Hepatocyte (in vitro differentiated cells): ENCODE data around the gene ABHD16B. TPM values are rescaled to one million over a fixed set of nuclear protein-coding genes. Genes with fewer than 3 reads are reported as not detected.
A peak's percentile ranks its signal among the peaks of the same experiment; 100 is the strongest.

Experiments
- DNase-seq: peaks from one replicate; pipeline ENCODE4 v3.0.0-alpha.2; 2016; ENCODE audit warnings: low spot score
- H2AFZ ChIP-seq: fragments of 200-600 bp; sonication (generic); 2 replicates; pipeline ENCODE4 v1.6.0; 2016; ENCODE audit warnings: antibody characterized with exemption, mild to moderate bottlenecking
- H3K27ac ChIP-seq: fragments of 200-600 bp; sonication (generic); 2 replicates; pipeline ENCODE4 v1.5.1; 2016; ENCODE audit warnings: mild to moderate bottlenecking
- H3K27me3 ChIP-seq: fragments of 200-600 bp; sonication (generic); 2 replicates; pipeline ENCODE4 v1.6.1; 2016
- H3K36me3 ChIP-seq: fragments of 200-600 bp; sonication (generic); replicated peaks from 2 replicates; pipeline ENCODE4 v1.5.1; 2016; ENCODE audit warnings: low read depth; ENCODE audit not compliant: insufficient read depth
- H3K4me1 ChIP-seq: fragments of 200-600 bp; sonication (generic); 2 replicates; pipeline ENCODE4 v1.5.1; 2016; ENCODE audit warnings: mild to moderate bottlenecking, moderate library complexity; ENCODE audit not compliant: insufficient read depth
- H3K4me2 ChIP-seq: fragments of 200-600 bp; sonication (generic); 2 replicates; pipeline ENCODE4 v1.6.0; 2016
- H3K4me3 ChIP-seq: fragments of 200-600 bp; sonication (generic); 2 replicates; pipeline ENCODE4 v1.5.1; 2016; ENCODE audit warnings: mild to moderate bottlenecking
- H3K79me2 ChIP-seq: fragments of 200-600 bp; sonication (generic); 2 replicates; pipeline ENCODE4 v1.6.0; 2017; ENCODE audit warnings: mild to moderate bottlenecking
- H3K9me2 ChIP-seq: fragments of 200-600 bp; sonication (generic); replicated peaks from 2 replicates; pipeline ENCODE4 v1.6.0; 2017; ENCODE audit warnings: mild to moderate bottlenecking; ENCODE audit not compliant: insufficient read depth
- H3K9me3 ChIP-seq: fragments of 200-600 bp; sonication (generic); 2 replicates; pipeline ENCODE4 v1.5.1; 2016; ENCODE audit warnings: low read depth, mild to moderate bottlenecking
- H4K20me1 ChIP-seq: fragments of 200-600 bp; sonication (generic); 2 replicates; pipeline ENCODE4 v1.6.0; 2016; ENCODE audit warnings: mild to moderate bottlenecking; ENCODE audit not compliant: insufficient read depth, poor library complexity, severe bottlenecking
- EZH2 ChIP-seq: fragments of 200-600 bp; sonication (generic); IDR thresholded peaks from 2 replicates; pipeline ENCODE4 v1.6.1; 2016; ENCODE audit warnings: antibody characterized with exemption, mild to moderate bottlenecking, borderline replicate concordance
- EZH2phosphoT487 ChIP-seq: fragments of 200-600 bp; sonication (generic); IDR thresholded peaks from one replicate; pipeline ENCODE4 v1.6.1; 2018; ENCODE audit warnings: antibody characterized with exemption, mild to moderate bottlenecking, low read depth, moderate library complexity; ENCODE audit not compliant: unreplicated experiment, severe bottlenecking
- WGBS: methylation state at CpG from one replicate; pipeline ENCODE4 v1.1.6; 2016; ENCODE audit warnings: low lambda C conversion rate; ENCODE audit errors: missing lambda C conversion rate; 5-methylcytosine and 5-hydroxymethylcytosine counted together
- polyA plus RNA-seq: library from polyadenylated mRNA; unstranded; fragments of >200 nt; fragmentation: Nextera tagmentation; extraction: Ambion mirVana; gene quantifications from 2 replicates; pipeline ENCODE4 v1.2.1, GENCODE V29; 2016
- total RNA-seq: library from RNA; depleted of rRNA; stranded (reverse); fragments of >200 nt; gene quantifications from 2 replicates; pipeline ENCODE4 v1.2.3, GENCODE V29; 2014
- TF ChIP-seq, protein P1 (sequence below): fragments of 200-600 bp; sonication (generic); IDR thresholded peaks from 2 replicates; pipeline ENCODE4 v1.5.1; 2016; ENCODE audit warnings: antibody characterized with exemption, mild to moderate bottlenecking; ENCODE audit not compliant: poor library complexity

The ABHD16B gene
- total and polyA plus RNA-seq, 2 experiments from 2014 or later = 0.68 TPM; not detected in 1

DNA sequence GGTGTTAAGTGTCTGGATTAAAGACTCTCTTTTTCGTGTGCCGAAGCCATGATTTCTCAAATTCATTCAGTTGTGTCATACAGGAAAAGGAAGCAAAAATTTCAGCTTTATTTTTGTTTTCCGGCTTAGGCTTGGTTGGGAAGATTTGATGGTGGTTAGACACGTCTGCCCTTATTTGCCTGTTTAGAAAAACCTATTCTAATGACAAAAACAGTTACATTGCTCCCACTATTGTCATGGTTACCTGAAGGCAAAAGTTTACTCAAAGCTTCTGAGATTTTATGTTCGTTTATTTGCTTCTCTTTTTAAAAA lies 34.6 kb downstream of the ABHD16B start:
- Histone ChIP-seq H3K9me2 (no peaks in the 10 kb centered on the region), H3K79me2 (peaks cover 54% of the 10 kb centered on the region), H2AFZ (no peak overlapping the region), H4K20me1 (peaks cover 53% of the 10 kb centered on the region), H3K27me3 (no peaks in the 10 kb centered on the region), H3K36me3 (no peaks in the 10 kb centered on the region), H3K4me1 (peaks cover 14% of the 10 kb centered on the region), H3K4me3 (peak overlapping the region; percentile 37), H3K4me2 (peak overlapping the region; percentile 79), H3K27ac (peak overlapping the region; percentile 86), H3K9me3 (no peaks in the 10 kb centered on the region)
- TF ChIP-seq EZH2 = no peak
- no peak for TF ChIP-seq EZH2phosphoT487
- TF ChIP-seq, protein P1, sequence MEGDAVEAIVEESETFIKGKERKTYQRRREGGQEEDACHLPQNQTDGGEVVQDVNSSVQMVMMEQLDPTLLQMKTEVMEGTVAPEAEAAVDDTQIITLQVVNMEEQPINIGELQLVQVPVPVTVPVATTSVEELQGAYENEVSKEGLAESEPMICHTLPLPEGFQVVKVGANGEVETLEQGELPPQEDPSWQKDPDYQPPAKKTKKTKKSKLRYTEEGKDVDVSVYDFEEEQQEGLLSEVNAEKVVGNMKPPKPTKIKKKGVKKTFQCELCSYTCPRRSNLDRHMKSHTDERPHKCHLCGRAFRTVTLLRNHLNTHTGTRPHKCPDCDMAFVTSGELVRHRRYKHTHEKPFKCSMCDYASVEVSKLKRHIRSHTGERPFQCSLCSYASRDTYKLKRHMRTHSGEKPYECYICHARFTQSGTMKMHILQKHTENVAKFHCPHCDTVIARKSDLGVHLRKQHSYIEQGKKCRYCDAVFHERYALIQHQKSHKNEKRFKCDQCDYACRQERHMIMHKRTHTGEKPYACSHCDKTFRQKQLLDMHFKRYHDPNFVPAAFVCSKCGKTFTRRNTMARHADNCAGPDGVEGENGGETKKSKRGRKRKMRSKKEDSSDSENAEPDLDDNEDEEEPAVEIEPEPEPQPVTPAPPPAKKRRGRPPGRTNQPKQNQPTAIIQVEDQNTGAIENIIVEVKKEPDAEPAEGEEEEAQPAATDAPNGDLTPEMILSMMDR = no peak
- WGBS = 7% methylated on average over 5 of the region's 5 CpGs
- DNase-seq = no peak

DNA sequence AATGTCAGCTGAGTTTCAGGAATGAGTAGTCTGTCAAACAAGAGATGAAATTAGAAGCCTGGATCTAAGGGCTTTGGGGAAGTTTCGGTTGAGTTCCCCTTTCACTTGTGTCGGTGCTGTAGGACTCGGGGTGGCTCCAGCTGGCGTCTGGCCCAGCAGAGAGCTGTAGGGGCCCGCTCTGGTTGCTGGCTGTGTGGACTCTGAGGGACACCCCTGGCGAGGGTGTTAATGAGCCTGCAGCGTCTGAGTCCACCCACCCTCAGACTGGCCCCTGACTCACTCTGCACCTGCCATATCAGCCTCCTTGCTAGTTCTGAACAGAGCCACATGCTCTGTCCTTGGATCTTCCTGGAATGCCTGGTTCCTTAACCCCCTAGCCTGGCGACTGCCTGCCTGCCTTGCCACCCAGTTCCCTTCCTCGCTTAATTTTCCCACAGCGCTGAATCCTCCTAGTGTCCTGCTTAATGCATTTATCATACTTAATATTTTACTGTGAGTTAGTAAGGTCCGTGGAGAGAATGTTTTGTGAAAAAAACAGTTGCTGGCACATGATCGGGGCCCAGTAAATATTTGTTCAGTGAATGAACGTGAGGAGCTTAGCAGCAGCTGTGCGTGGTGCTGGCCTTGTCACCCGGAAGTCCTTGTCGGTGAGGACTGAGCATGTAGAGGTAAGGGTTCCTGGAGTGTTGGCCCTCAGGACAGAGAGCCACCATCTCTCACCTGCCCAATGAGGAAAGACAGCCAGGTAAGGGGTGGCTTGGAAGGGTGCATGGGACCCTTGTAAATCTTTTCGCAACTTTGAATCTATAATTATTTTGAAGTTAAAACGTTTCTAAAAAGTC lies 35.2 kb downstream of the ABHD16B start:
- DNase-seq = peak; percentile 73
- Histone ChIP-seq H3K27me3 (no peaks in the 10 kb centered on the region), H3K9me2 (no peaks in the 10 kb centered on the region), H3K4me2 (peak overlapping the region; percentile 79), H3K27ac (peak overlapping the region; percentile 86), H3K9me3 (no peaks in the 10 kb centered on the region), H4K20me1 (peaks cover 59% of the 10 kb centered on the region), H3K36me3 (no peaks in the 10 kb centered on the region), H2AFZ (no peak overlapping the region), H3K4me1 (peaks cover 14% of the 10 kb centered on the region), H3K4me3 (peak overlapping the region; percentile 37), H3K79me2 (peaks cover 59% of the 10 kb centered on the region)
- TF ChIP-seq, protein P1 = no peak
- no peak for TF ChIP-seq EZH2
- TF ChIP-seq EZH2phosphoT487 = no peak
- WGBS = 26% methylated on average over 18 of the region's 18 CpGs

DNA sequence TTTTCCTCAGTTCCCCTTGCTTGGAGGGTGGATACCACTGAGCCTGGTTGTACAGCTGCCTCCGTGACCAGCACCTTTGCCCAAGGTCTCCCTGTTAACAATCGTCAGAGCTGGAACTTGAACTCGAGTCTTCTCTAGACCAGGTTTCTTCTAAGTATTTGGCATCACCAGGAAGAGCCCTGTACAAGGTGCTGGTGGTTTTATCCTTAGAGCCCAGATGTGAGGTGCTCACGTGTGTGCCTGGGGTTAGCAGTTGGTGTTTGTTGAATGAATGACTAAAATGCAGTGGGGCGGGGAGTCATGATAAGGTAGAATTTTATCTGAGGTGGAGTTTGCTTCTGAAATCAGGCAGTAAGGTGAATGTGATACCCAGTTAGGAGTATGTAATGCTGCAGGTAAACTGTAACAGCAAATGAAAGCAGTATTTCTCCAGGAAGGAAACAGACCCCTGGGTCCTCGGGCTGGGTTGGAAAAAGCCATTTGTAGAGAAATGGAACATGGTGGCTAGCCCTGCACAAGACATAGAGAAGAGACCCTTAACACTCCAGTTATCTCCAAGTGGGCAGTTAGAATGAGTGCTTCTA lies 36.8 kb downstream of the ABHD16B start:
- Histone ChIP-seq H3K79me2 (peaks cover 75% of the 10 kb centered on the region), H3K9me3 (no peaks in the 10 kb centered on the region), H3K27me3 (no peaks in the 10 kb centered on the region), H3K27ac (peak overlapping the region; percentile 86), H4K20me1 (peaks cover 68% of the 10 kb centered on the region), H3K4me1 (peaks cover 14% of the 10 kb centered on the region), H3K4me2 (peak overlapping the region; percentile 79), H3K4me3 (no peak overlapping the region), H3K9me2 (no peaks in the 10 kb centered on the region), H3K36me3 (no peaks in the 10 kb centered on the region), H2AFZ (no peak overlapping the region)
- DNase-seq = no peak
- TF ChIP-seq, protein P1 = no peak
- TF ChIP-seq EZH2 (no peak), EZH2phosphoT487 (no peak)
- WGBS = 89% methylated on average over 6 of the region's 6 CpGs
